IMR-90 (cell line): ENCODE data around the gene MOG. TPM values are rescaled to one million over a fixed set of nuclear protein-coding genes. Genes with fewer than 3 reads are reported as not detected.

Experiments
- ATAC-seq: fragments of 200-7000 bp; cut with Tn5 transposase; 2 replicates; pipeline ENCODE4 v1.9.1; 2020; ENCODE audit warnings: low read depth, mild to moderate bottlenecking, moderate library complexity
- BruUV-seq: library from RNA; stranded (reverse); fragments of 400-500 nt; replicated peaks from 2 replicates; lab custom pipeline; 2021; lab: Mats Ljungman, UMichigan
- CTCF ChIA-PET: fragments of 300-600 bp; formaldehyde crosslinking; extraction: SDS; loops from one replicate; lab custom pipeline; 2021; ENCODE audit warnings: antibody characterized with exemption; lab: Yijun Ruan, JAX
- POLR2A ChIA-PET: fragments of 300-600 bp; sonication (Branson Sonifier 250); formaldehyde crosslinking; loops from one replicate; lab custom pipeline; 2022; ENCODE audit warnings: antibody characterized with exemption; ENCODE audit not compliant: unreplicated experiment; lab: Charles Lee
- DNase-seq: peaks from one replicate; pipeline ENCODE4 v3.0.0; 2013
- H2AFZ ChIP-seq: replicated peaks from 2 replicates; pipeline ENCODE3; 2013; ENCODE audit warnings: low read length, mild to moderate bottlenecking; ENCODE audit not compliant: poor library complexity
- H2AK5ac ChIP-seq: 2 replicates; pipeline ENCODE4 v1.6.1; 2013; ENCODE audit warnings: low read depth, low read length, inconsistent platforms
- H2AK9ac ChIP-seq: replicated peaks from 2 replicates; pipeline ENCODE3; 2013; ENCODE audit warnings: mild to moderate bottlenecking, low read depth, low read length, moderate library complexity; ENCODE audit not compliant: poor library complexity
- H2BK120ac ChIP-seq: 2 replicates; pipeline ENCODE4 v1.6.1; 2013; ENCODE audit warnings: low read depth, low read length, inconsistent platforms
- H2BK15ac ChIP-seq: 3 replicates; pipeline ENCODE4 v1.6.1; 2013; ENCODE audit warnings: low read depth, low read length, inconsistent platforms
- H2BK20ac ChIP-seq: 2 replicates; pipeline ENCODE4 v1.6.1; 2013; ENCODE audit warnings: low read depth, mild to moderate bottlenecking, inconsistent platforms, low read length, moderate library complexity
- H2BK5ac ChIP-seq: 2 replicates; pipeline ENCODE4 v1.6.1; 2013; ENCODE audit warnings: mild to moderate bottlenecking, low read depth, low read length, inconsistent platforms; ENCODE audit not compliant: poor library complexity, severe bottlenecking
- H3K14ac ChIP-seq: replicated peaks from 2 replicates; pipeline ENCODE4 v1.6.1; 2013; ENCODE audit warnings: low read depth, low read length, inconsistent platforms
- H3K18ac ChIP-seq: 2 replicates; pipeline ENCODE4 v1.6.1; 2013; ENCODE audit warnings: low read depth, low read length, control low read depth
- H3K23ac ChIP-seq: 2 replicates; pipeline ENCODE4 v1.6.1; 2013; ENCODE audit warnings: low read depth, low read length, inconsistent platforms
- H3K27ac ChIP-seq: 2 replicates; pipeline ENCODE4 v1.5.1; 2013; ENCODE audit warnings: mild to moderate bottlenecking, control low read depth, low read length; ENCODE audit not compliant: insufficient read depth
- H3K27me3 ChIP-seq: 2 replicates; pipeline ENCODE4 v1.6.1; 2013; ENCODE audit warnings: low read length; ENCODE audit not compliant: control insufficient read depth, insufficient read depth
- H3K36me3 ChIP-seq: 2 replicates; pipeline ENCODE4 v1.6.1; 2013; ENCODE audit warnings: low read length, mixed read lengths; ENCODE audit not compliant: control insufficient read depth, insufficient read depth
- H3K4ac ChIP-seq: 2 replicates; pipeline ENCODE4 v1.6.1; 2013; ENCODE audit warnings: low read depth, low read length, inconsistent platforms
- H3K4me1 ChIP-seq: 2 replicates; pipeline ENCODE4 v1.6.1; 2013; ENCODE audit warnings: low read length, mixed read lengths; ENCODE audit not compliant: control insufficient read depth, insufficient read depth
- H3K4me2 ChIP-seq: 2 replicates; pipeline ENCODE4 v1.6.1; 2013; ENCODE audit warnings: low read depth, mild to moderate bottlenecking, control low read depth, low read length, moderate library complexity
- H3K4me3 ChIP-seq: 2 replicates; pipeline ENCODE4 v1.5.1; 2013; ENCODE audit warnings: low read depth, mild to moderate bottlenecking, control low read depth, low read length, moderate library complexity; ENCODE audit not compliant: insufficient read depth
- H3K56ac ChIP-seq: 2 replicates; pipeline ENCODE4 v1.6.1; 2013; ENCODE audit warnings: low read length, inconsistent platforms; ENCODE audit not compliant: insufficient read depth; ENCODE audit errors: extremely low read depth
- H3K79me1 ChIP-seq, 2 experiments: 2 replicates each; pipeline ENCODE4 v1.6.1; 2013; ENCODE audit warnings: low read length in 2 of 2, inconsistent platforms in 1 of 2, low read depth in 1 of 2
- H3K9ac ChIP-seq: 2 replicates; pipeline ENCODE4 v1.6.1; 2013; ENCODE audit warnings: low read depth, low read length, control low read depth
- H3K9me1 ChIP-seq: 2 replicates; pipeline ENCODE4 v1.6.1; 2013; ENCODE audit warnings: low read length, inconsistent platforms; ENCODE audit not compliant: insufficient read depth
- H3K9me3 ChIP-seq: 2 replicates; pipeline ENCODE4 v1.6.1; 2013; ENCODE audit warnings: low read length; ENCODE audit not compliant: control insufficient read depth, insufficient read depth
- H4K20me1 ChIP-seq: 2 replicates; pipeline ENCODE4 v1.6.1; 2013; ENCODE audit warnings: low read length, inconsistent platforms; ENCODE audit not compliant: insufficient read depth
- H4K5ac ChIP-seq: 2 replicates; pipeline ENCODE4 v1.6.1; 2013; ENCODE audit warnings: mild to moderate bottlenecking, low read depth, low read length, control low read depth
- H4K8ac ChIP-seq, 2 experiments: 2 replicates each; pipeline ENCODE4 v1.6.1; 2013; ENCODE audit warnings: low read depth in 2 of 2, low read length in 2 of 2, control low read depth in 1 of 2, inconsistent platforms in 1 of 2
- H4K91ac ChIP-seq: 2 replicates; pipeline ENCODE4 v1.6.1; 2013; ENCODE audit warnings: low read depth, low read length, inconsistent platforms; ENCODE audit not compliant: insufficient read depth
- BHLHE40 ChIP-seq: fragments of 150-350 bp; IDR thresholded peaks from 2 replicates; pipeline ENCODE4 v1.6.1; 2016; ENCODE audit warnings: mild to moderate bottlenecking, low read depth, low read length
- FOS ChIP-seq: fragments of 150-350 bp; IDR thresholded peaks from 2 replicates; pipeline ENCODE4 v1.6.1; 2016; ENCODE audit warnings: low read depth, low read length
- MAFK ChIP-seq: IDR thresholded peaks from 2 replicates; pipeline ENCODE4 v1.6.1; 2012; ENCODE audit warnings: low read depth, low read length, improper control_type of control experiment
- NFE2L2 ChIP-seq: fragments of 150-350 bp; IDR thresholded peaks from 2 replicates; pipeline ENCODE4 v1.6.1; 2016; ENCODE audit warnings: low read depth, mild to moderate bottlenecking, low read length
- USF2 ChIP-seq: fragments of 150-350 bp; IDR thresholded peaks from 2 replicates; pipeline ENCODE4 v1.6.1; 2017; ENCODE audit warnings: mild to moderate bottlenecking, antibody characterized with exemption, low read length, low read depth
- WGBS, 2 experiments: methylation state at CpG; one replicate each; pipeline versions ENCODE4 v1.1.5 to v1.1.7; 2013; ENCODE audit warnings: missing lambda C conversion rate in 2 of 2; ENCODE audit not compliant: insufficient read length in 1 of 2; ENCODE audit errors: extremely low coverage in 2 of 2; 5-methylcytosine and 5-hydroxymethylcytosine counted together
- dilution Hi-C: fragments of 300-500 bp; cut with HindIII; formaldehyde crosslinking; loops from one replicate; pipeline ENCODE4 v1.14.3; 2018; ENCODE audit warnings: low sequenced_read_pairs; ENCODE audit not compliant: unreplicated experiment
- in situ Hi-C: fragments of 300-500 bp; cut with MboI; formaldehyde crosslinking; loops from 3 replicates; pipeline ENCODE4 v1.14.3; 2019; ENCODE audit warnings: low sequenced_read_pairs, inconsistent platforms, mixed read lengths
- intact Hi-C: fragments of 100-400 bp; cut with micrococcal nuclease; formaldehyde crosslinking; loops from 2 replicates; pipeline ENCODE4 v1.10.0; 2022
- polyA plus RNA-seq, 3 experiments: library from polyadenylated mRNA; depleted of rRNA; stranded (reverse); fragments of >200 nt; gene quantifications; 2 replicates each; pipeline ENCODE4 v1.2.3, GENCODE V29; 2012; ENCODE audit warnings: low replicate concordance in 1 of 3
- total RNA-seq: library from RNA; depleted of rRNA; stranded (reverse); fragments of >200 nt; gene quantifications from 2 replicates; pipeline ENCODE4 v1.2.3, GENCODE V29; 2012

MOG gene
- total and polyA plus RNA-seq, 2 of the 4 experiments (the other 2 are of a cell fraction): not detected

DNA sequence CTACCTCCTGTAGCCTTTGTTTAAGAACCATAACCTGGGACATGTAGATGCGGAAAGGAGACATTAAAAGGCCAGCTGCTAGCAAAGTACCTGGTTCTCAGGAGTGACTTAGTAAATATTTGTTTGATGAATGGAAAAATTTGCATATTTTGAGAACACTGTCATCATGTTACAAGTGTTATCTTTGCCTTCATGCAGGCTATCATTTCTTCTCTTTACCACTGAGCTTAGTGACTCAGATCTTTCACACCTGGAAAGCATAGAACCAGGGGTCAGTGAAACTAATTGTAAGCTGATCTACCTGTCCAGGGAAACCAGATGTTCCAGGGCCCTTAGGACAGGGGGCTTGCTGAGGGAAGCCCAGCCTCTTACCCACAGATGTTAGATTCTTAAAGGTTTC is 18.7 kb downstream of the MOG start:
- no peak for ATAC-seq
- dilution Hi-C loops: no loop called here

More for the DNA sequence above, 18.7 kb downstream of the MOG start:
- Histone ChIP-seq H2BK5ac (no peak overlapping the region), H3K23ac (no peak overlapping the region), H2AK9ac (no peak overlapping the region), H4K8ac (no peak overlapping the region), H2BK20ac (no peak overlapping the region), H4K91ac (no peak overlapping the region), H3K9ac (no peak overlapping the region), H3K36me3 (no peaks in the 10 kb centered on the region), H2BK120ac (no peak overlapping the region), H4K20me1 (no peaks in the 10 kb centered on the region), H3K9me1 (no peaks in the 10 kb centered on the region), H3K4ac (no peak overlapping the region), H3K27me3 (no peaks in the 10 kb centered on the region), H2BK15ac (no peak overlapping the region), H3K4me2 (no peak overlapping the region), H4K5ac (no peak overlapping the region), H3K14ac (no peak overlapping the region), H3K27ac (no peak overlapping the region), H3K4me3 (no peak overlapping the region), H3K56ac (no peak overlapping the region), H2AK5ac (no peak overlapping the region), H3K4me1 (no peaks in the 10 kb centered on the region), H2AFZ (no peak overlapping the region), H3K18ac (no peak overlapping the region), H3K9me3 (no peaks in the 10 kb centered on the region), H3K79me1 (no peaks in the 10 kb centered on the region)
- intact Hi-C loops: no loop called here
- TF ChIP-seq FOS (no peak), NFE2L2 (no peak), USF2 (no peak), MAFK (no peak), BHLHE40 (no peak)
- ChIA-PET CTCF (no interaction called here), POLR2A (interaction anchor here (0.6 kb wide), 1 partner anchor 12 kb away, joined by 4 read pairs; no protein-coding TSS in a partner anchor)
- no peak for DNase-seq
- WGBS, 2 experiments: no CpG with 5 or more reads among the region's 1 CpG
- no TSS peak for BruUV-seq
- in situ Hi-C loops: no loop called here
